ENCODE results near the gene FRMD7.

- no peak for TF ChIP-seq CTCF (IDR thresholded peaks at IDR 0.05 in 4 of 5, conservative IDR thresholded peaks at IDR 0.05 in 1 of 5)
- no peak for TF ChIP-seq POLR2A (IDR thresholded peaks at IDR 0.05)
Observed at GRCh38 chrX:132090403-132091159, 37.2 kb downstream of the FRMD7 start.
